Activated effector memory CD4-positive, alpha-beta T cell treated with anti-CD3 and anti-CD28 coated beads, Interleukin-2, amount 50 U/mL, for 16 hours (primary cell): Measurements from ENCODE around the gene CLDN6.
"Not testable (repeated sequence)": the region's sequence is repeated elsewhere in the genome, so short reads cannot be mapped to it uniquely, and the experiment has no call there.

ENCODE experiments used
- DNase-seq: peaks from one replicate; pipeline ENCODE4 v3.0.0-alpha.2; 2020

Gene CLDN6, protein sequence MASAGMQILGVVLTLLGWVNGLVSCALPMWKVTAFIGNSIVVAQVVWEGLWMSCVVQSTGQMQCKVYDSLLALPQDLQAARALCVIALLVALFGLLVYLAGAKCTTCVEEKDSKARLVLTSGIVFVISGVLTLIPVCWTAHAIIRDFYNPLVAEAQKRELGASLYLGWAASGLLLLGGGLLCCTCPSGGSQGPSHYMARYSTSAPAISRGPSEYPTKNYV

DNA sequence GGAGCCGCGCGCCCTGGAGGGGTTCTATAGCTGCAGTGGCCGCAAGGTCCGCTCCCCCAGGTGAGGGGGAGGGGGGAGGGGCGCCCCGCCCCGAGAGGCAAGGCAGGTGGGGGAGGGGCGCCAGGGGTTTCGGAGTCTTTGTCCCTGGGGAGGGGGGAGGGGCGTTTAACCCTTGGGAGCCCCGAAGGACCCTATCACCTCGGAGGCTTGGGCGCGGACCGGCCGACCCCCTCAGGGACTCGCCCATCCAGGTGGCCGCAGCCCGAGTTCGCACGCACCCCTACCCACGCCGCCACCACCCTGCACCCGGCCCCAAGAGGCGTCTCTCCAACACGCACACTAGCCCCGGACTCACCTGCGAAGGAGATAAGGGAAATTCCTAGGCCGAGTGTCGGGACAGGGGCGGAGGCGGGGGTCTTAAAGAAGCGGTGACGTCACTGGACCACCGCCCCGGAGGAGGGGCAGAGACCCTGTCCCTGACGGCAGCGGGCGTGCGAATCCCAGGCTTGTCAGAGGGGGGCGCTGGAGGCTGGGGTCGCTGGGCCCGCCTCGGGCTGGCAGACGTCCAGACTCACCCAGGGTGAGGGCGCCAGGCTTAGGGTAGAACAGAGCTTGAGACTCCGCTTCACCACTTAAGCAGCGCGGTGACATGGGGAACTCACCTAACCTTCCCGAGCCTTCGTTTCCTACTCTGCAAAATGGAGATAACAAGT is at the start of gene CLDN6:
Gene CLDN6, minus strand, starts transcription at position 390 of the 713 bp plus-strand sequence. CDS start 2,162 bp downstream, outside the sequence.
- DNase-seq: peak; percentile 75

DNA sequence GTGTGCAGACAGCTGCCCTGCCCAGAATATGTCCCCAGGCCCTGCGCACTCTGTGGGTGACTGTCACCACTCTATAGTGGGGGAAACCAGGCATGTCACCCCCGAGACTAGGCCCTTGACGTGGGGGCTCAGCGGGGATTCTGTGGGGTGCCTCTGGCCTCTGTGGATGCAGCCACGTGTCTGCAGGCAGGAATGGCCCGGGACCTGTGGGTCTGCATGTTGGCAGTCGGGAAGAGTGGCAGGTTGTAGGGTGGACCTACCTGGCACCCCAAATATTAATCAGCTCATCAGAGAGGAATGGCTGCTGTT is 48.4 kb upstream of the CLDN6 start:
- no peak for DNase-seq

DNA sequence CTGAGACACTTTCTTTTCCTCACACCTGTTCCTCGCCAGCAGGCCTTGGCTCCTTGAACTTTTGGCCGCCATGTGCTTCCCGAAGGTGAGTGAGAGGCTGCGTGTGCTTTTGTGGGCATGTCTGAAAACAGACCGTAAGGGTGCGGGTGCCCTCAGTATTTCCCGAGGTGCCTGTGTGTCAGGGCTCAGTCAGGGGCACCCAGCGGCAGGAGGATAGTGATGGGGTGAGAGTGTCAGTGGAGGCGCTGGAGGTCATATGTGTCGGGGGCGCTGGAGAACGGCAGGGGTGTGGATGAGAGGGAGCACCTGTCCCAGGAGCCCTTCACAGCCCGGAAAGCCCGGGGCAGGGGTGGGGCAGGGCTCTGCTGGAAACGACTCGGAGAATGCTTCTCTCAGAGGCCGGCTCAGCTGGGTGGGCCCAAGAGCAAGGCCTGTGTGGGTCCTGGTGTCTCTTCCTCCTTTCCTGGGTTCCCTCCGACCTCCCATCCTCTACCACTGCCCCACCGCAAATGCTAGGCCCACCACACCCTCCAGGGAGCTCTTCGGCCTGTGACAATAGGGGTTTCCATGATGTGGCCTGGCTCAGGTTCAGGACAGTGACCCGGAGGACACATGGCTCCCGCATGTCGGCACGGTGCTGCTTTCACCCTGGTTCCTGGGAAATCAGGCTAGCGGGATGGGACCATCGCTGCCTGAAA is 47.9 kb upstream of the CLDN6 start:
- DNase-seq: peak; percentile 77

DNA sequence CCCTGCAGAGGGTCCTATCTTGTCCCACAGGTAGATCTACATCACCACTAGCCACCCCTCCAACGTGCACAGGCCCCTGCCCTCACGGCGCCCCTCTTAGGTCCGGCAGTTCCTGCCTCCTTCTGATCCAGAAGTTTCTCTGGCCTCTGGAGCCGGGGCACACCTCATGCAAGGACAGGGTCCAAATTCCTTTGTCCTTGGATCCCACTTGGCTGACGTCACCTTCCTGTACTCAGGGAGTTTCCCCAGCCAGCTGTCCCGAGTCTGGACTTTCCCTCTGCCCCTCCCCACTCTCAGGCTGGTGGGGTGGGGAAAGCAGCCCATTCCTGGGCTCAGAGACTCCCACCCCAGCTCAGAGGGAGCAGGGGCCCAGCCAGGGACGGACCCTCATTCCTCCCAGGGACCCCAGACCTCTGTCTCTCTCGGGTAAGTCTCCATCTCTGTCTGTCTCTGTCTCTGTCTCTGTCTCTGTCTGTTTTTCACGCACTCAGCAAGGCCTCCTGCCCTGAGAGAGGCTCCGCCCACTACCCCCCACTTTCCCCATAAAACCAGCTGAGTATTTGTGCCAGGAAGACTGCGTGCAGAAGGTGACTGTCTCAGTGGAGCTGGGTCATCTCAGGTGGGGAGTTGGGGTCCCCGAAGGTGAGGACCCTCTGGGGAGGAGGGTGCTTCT is 47.2 kb upstream of the CLDN6 start, which contains the start of gene IL32:
Gene IL32, plus strand, starts transcription at position 572 of the 673 bp plus-strand sequence. CDS start 172 bp downstream, outside the sequence.
- DNase-seq: peak; percentile 90

DNA sequence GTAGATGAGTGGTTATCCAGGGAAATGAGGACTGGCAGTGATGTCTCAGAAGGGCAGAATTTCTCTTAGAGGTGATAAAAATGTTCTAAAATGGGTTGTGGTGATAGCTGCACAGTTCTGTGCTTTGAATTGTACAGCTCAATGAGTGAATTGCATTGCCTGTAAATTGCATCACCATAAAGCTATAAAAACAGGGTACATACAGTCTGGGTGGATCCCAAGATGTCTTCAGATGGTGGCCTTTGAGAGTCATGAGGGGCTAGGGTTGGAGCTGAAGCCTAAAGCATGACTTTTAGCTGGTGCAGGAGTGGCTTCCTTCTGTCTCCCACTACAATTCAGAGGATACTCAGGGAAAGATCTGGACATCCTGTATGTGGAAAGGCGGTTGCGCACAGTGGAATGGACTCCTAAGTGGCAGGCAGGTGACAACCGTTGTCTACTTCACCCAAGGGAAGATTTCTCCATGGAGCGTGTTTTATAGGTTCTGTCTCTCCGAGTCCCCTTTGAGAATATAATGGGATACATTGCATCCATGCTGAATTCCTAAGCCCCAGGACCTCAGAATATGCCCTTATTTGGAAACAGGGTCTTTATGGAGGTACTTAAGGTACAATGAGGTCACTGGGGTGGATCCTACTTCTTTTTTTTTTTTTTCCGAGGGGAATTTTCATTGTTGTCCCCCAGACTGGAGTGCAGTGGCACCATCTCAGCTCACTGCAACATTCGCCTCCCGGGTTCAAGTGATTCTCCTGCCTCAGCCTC is 45.8 kb upstream of the CLDN6 start:
- DNase-seq: no peak

DNA sequence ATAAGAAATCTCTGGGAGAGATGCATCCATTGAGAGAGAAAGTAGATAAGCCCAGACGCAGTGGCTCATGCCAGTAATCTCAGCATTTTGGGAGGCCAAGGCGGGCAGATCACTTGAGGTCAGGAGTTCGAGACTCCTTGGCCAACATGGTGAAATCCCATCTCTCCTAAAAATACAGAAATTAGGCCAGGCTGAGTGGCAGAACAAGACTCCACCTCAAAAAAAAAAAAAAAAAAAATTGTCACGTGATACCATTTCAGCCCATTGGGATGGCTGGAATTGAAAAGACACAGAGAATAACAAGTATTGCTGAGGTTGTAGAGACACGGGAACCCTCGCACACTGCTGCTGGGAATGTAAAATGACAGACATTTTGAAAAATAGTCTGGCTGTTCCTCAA is 44.6 kb upstream of the CLDN6 start:
- DNase-seq: no peak

DNA sequence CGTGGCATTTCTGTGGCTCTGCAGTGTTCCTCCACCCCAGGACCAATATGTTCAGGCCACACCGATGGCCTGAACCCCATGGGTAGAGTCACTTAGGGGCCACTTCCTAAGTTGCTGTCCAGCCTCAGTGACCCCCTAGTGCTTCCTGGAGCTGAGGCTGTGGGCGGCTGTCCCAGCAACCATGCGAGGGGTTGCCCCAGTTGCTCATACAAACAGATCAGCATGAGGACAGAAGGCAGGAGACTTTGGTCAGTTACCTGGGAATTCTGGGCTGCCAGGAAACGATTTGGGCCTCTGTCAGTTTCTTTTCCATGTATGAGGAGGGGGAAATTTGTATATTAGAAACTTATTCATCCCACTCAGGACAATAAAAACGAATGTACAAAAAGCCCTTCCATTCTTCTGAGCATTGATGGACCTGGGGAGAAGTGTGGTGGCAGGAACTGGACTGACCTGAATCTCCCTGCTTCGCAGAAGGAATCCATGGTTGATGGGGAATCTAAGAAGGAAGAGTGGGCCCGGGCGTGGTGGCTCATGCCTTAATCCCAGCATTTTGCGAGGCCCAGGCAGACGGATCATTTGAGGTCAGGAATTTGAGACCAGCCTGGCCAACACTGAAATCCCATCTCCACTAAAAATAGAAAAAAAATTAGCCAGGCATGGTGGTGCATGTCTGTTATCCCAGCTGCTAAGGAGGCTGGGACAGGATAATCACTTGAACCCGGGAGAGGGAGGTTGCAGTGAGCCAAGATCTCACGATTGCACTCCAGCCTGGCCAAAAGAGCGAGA is 42.5 kb upstream of the CLDN6 start:
- no peak for DNase-seq

DNA sequence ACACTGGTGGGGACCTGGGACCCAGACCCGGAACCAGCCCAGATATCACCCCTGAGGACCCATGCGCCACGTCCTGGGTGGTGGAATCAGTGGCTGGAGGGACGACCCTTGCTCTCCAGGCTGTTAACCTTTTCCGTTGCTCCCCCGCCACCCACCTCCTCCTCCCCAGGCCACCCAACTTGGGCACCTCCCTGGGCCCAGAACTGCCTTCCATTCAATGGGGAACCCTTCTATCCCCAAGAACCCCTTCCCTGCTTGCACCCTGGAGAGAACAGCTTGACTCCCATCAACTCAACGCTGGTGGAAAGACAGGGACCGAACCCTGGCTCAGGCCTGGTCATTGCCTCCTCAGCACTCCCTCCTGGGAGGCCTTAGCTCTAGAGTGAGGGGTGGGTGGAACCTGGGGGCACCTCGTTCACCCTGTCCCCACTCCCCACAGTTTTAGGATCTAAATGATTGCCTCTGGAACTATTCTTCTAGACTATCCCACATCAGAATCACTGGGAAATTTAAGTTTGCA is 41.8 kb upstream of the CLDN6 start:
- no peak for DNase-seq

DNA sequence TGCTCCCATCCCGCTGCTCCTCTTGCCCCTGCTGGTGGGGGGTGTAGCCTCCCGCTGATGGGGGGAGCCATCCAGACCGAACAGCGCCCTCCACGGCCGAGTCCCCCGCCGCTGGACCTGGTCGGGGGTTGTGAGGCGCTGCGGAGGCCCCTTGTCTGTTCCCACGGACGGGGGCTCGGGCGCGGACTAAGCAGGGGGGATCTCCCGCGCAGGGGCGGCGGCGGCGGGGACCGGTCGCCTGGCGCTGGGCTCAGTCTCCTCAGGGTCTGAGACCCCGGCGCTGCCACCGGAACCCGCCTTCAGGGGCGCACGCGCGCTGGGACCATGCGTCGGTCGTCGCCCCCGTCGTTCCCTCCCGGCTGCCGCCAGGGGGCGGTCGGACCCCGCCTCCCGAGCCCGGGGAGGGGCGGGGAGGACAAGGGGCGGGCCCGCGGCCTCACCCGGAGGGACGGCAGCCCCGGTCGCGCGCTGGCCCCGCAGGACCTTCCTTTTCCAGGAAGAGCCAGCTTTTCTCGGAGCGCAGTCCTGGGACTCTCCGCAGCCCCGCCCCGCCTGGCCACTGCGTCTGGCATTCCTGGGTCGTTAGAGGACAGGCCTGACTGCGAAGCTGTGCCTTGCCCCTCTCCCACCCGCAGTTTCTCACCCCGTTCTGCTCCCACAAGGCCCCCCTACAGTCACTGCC is 41.2 kb upstream of the CLDN6 start:
- peak; percentile 95 for DNase-seq

DNA sequence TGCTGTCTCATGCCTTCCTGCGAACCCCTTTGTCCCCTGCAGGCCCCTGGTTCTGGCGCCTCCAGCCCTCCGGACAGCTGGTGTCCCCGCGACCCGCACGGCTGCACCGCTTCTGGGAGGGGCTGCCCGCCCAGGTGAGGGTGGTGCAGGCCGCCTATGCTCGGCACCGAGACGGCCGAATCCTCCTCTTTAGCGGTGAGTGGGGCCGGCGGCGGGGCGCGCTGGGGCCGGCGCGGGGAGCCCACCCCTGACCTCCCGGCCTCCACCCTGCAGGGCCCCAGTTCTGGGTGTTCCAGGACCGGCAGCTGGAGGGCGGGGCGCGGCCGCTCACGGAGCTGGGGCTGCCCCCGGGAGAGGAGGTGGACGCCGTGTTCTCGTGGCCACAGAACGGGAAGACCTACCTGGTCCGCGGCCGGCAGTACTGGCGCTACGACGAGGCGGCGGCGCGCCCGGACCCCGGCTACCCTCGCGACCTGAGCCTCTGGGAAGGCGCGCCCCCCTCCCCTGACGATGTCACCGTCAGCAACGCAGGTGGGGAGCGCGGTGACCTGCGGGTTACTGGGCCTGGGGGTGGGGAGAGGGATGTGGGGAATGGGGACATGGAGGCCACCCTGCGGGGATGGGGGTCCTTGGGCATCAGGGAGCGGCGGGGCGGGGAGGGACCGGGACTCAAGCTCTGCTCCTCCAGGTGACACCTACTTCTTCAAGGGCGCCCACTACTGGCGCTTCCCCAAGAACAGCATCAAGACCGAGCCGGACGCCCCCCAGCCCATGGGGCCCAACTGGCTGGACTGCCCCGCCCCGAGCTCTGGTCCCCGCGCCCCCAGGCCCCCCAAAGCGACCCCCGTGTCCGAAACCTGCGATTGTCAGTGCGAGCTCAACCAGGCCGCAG is 40.4 kb upstream of the CLDN6 start:
- peak; percentile 86 for DNase-seq

DNA sequence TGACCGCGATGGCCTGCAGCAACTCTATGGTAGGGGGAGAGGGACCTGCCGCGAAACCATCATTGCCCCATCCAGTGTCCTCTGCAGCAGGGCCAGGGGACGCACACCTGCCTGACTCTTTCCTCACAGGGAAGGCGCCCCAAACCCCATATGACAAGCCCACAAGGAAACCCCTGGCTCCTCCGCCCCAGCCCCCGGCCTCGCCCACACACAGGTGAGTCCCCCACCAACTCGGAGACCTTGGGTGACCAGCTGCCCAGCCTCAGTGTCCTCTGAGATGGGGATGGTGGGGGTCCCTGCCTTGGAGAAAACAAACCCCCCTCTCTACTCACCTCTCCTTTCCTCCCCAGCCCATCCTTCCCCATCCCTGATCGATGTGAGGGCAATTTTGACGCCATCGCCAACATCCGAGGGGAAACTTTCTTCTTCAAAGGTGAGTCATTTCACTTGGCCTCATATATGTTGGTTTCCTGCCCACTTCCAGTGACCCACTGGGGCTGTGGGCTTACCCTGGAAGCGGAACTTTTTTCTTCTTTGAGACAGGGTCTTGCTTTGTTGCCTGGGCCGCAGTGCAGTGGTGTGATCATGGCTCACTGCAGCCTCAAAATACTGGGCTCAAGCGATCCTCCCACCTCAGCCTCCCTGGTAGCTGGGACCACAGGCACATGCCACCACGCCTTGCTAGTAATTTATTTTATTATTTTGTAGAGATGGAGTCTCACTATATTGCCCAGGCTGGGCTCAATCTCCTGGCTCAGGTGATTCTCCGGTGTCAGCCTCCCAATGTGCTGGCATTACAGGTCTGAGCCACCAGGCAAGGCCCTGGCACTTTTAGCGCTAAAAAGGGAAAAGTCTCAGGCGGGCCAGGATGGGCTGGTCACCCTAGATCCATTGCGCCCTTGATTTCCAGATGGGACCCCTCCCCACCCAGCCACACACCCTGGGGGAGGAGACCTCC is 39.5 kb upstream of the CLDN6 start:
- DNase-seq: no peak

DNA sequence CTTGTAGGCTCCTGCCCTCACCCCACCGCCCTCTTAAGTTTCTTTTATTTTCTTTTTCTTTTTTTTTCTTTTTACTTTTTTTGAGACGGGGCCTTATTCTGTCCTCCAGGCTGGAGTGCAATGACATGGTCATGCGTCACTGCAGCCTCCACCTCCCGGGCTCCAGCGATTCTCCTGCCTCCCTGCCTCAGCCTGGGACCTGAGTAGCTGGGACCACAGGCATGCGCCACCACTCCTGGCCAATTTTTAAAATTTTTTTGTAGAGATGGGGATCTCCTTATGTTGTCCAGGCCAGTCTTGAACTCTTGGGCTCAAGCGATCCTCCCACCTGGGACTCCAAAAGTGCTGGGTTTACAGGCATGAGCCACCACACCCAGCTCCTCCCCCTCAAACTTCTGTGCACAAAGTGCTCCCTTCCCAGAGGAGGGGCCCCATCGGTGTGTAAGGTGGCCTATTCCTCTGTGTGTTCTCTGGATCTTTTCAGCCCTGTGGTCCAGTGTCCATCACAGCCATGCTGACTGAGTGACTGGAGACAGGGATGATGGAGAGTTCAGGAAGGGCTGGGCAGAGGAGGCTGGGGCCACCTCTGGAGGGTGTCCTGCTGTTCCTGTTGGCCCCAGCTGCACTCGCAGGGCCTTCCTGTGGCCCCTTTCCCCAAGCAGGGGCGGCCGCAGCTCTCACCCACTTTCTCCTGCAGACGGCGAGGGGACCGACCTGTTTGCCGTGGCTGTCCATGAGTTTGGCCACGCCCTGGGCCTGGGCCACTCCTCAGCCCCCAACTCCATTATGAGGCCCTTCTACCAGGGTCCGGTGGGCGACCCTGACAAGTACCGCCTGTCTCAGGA is 38.6 kb upstream of the CLDN6 start:
- no peak for DNase-seq

DNA sequence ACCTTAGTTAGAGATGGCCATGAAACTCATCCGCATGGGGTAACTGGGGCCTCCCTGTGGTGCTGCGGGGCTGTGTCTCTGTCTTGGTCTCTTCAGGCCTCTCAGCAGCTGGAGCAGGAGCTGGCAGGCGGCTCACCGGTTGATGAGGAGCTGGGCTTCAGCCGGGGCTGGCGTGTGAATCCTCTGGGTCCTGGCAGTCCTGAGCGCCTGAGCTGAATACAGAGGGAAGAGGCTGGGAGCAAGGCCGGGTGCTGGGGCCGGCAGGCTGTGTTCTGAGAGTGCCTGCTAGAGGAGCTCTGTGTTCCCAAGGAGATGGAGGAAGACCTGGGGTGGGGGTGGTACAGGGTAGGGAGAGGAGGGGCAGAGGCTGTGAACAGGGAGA is 37.7 kb upstream of the CLDN6 start:
- not testable (repeated sequence) for DNase-seq

DNA sequence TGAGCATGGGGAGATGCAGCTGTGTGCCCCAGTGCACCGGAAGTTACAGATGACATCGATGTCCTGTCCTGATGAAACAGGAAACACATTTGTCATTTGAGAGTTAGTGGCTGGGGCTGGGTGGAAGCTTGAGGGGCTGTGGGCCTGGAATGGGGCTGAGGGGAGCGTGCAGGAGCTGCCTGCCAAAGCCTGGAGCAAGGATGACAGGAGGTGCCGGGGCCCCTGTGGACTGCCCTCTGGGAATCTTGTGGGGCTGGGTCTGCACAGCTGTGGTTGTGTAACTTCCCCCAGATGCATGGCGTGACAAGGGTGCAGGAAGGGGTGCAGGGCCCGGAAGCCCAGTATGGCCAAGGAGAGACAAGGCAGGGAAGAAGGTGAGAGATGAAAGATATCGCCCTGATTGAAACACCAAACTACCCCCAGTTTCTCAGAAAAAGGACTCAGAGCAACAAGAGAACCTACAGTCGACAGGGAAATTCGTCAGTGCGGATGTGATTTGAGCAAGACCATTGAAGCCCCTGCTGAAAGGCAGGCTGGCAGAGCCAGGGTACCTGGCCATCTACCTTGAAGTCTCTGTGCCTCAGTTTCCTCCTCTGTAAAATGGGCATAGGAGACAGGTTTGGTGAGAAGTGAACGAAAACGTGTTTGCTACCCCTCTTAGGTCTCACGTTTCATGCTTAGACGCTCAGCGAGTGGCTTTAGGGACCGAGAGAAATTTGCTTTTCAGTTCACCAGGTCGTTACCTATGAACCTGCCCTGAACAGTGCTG is 37.2 kb upstream of the CLDN6 start:
- no peak for DNase-seq

DNA sequence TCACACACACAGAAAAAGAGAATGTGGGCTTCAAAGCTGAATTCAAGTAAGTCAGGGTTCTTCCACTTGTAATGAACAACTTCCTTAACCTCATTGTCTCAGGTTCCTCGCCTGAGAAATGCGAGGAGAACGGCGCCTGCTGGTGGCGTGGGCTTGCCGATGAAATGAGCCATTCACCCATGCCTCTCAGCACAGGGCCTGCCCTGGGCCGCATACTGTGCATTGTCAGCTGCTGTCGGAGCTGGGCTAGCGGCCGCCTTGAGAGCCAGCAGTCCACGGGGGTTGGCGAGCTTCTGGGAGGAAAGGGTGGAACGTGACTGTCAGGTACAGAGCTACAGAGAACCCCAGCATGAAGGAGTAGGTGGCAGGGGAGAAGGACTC is 35.3 kb upstream of the CLDN6 start:
- DNase-seq: not testable (repeated sequence)

DNA sequence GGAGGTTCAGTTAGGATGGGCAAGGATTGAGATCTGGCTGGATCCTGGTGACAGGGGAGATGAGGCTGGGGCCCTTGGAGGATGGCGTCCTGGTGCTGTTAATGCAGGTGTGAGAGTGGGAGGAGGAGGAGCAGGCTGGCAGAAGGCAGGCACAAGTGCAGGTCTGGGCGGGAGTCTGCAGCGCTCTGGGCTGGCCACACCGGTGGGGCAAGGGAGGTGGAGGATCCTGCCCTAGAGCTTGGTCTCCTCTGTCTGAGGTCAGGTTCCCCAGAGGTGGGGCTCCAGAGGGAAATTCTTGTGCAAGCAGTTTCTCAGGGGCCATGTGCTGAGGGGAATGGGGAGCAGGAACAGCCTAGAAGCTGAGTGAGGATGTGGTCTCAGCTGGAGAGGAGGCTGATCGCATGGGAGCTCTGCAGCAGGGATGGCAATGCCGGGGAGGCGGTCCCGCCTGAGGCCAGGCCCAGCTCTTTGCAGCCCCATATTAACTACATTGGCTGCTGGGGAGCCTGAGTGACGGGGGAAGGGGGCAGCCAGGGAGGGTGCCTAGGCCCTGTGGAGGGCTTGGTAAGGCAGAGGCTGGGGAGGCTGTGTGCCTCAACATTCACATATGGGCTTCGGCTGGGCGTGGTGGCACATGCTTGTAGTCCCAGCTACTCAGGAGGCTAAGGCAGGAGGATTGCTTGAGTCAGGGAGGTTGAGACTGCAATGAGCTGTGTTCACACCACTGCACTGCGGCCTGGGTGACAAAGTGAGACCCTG is 34.8 kb upstream of the CLDN6 start:
- DNase-seq: not testable (repeated sequence)
